HG03520 (cell line): ENCODE data around the gene JAKMIP1.

ENCODE experiments used
- ATAC-seq: cut with Tn5 transposase; IDR thresholded peaks from one replicate; pipeline ENCODE4 v1.9.1; 2021; ENCODE audit warnings: mild to moderate bottlenecking, moderate library complexity; ENCODE audit not compliant: unreplicated experiment

JAKMIP1 gene

GRCh38 chr4:6200011-6200921, at the start of gene JAKMIP1:
JAKMIP1 (minus strand) TSS chr4:6200549; CDS start chr4:6112850, 87,699 bp downstream.
- peak; percentile 80 for ATAC-seq

DNA sequence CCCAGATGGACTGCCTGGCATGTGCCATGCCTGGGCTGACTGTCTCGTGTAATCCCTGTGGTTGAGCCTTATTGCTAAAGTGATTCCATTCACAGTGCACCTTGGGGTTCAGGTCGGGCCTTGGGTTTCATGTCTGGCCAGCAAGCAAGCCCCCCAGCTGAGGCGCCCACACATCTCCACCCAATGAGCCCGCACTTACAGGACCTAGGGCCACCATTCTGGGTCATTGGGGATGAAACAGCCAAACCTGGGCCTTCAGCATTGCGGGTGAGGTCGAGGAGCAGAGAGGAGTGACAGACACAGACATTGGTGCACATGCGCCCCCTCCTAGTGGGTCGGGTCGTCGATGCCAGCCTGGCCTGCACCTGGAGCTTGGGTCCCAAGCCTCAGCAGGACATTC, 48.0 kb upstream of the JAKMIP1 start:
- ATAC-seq: no peak

DNA sequence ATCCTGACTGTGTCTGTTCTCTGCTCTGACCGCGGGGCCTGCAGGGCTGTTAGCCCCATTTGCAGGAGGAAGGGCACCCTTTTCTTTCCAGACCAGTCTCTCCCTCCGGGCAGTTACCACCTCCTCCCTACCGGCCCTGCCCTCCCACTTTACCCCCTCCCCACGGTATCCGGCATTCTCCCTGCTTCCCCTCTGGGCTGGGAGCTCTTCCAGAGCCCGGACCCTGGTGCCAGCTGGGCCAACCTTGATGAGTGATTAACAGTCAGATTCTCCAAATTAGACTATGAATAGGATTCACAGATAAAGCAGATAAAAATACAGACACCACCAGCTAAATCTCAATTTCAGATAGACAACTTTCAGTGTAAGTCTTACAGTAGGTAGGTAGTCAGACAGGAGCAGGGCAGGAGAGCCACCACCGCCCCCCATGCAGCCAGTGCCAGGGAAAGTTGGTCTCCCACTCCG, 45.9 kb upstream of the JAKMIP1 start:
- ATAC-seq: no peak

DNA sequence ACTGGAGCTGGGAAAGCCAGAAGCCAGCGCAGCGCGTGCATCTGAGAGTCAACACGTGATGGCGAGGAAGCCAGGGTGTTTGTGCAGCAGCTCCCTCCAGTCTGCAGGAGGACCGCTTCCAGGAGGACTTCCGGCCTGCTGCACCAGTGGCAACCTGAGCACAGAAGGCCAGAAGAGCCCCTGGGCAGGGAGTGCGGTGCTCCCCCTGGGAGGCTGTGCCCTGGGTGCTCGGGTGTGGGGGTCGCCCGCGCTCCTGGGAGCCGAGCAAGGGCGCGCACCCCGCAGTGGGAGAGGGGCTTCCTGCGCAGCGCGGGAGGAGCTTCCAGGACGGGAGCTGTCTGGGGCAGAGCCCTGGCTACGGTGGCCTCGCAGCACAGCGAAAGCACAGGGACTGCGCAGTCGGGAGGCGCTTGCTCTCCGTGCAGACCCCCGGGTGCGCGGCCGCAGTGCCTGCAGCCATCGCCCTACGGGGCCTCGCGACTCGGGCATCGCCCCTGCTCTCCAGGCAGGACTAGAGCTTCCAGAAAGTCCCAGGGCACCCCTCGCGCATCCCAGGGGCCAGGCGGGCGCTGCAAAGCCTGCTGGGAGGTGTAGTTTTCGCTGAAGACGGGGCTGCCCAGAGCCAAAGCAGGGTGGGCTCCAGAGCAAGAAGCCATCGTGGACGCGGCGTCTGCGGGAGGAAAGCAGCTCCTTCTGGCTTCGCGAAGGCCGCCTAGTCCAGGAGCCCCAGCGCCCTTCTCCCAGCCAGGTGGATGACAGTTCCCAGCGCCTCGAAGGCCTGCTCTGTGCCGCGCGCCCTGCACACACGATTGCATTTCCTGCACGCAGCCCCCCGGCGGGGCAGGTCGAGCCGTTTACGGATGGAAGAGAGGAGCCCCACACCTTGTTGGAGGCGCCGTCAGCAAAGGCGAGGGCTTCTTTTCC, 45.2 kb upstream of the JAKMIP1 start:
- ATAC-seq: no peak

DNA sequence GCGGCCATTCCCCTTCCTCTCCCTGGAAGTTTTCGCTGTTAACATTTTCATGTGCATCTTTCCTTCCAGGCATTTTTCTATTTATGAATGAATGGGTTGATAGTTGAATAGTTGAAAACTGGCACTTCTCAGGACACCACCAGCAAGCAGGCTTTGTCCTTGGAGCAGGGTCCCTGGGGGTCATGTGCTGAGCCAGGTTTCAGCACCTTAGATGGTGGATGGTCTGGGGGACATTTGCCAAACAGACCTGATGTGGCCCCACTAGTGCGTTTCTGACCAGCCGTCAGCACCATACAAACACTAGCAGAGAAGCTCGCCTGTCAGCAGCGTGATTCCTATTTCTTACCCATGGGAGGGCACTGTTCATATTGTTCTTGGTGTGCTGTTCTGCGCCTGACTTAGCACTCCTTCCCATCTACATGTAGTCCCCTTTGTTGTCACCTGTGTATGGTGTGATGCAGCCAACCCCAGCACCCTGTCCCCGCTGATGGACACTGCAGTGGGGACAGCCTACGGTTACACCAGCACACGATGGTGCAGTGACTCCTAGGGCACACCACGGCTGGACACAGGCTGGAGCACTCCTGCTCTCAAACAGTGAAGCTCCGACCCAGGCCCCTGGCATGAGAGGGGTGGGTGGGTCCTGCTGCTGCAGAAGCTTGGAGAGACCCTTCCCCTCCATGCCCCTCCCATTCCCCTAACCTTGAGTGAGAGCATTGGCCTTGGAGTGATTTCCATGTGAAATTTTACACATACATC, 42.1 kb upstream of the JAKMIP1 start:
- no peak for ATAC-seq

GRCh38 chr4:6241062-6241845, 40.9 kb upstream of the JAKMIP1 start:
- ATAC-seq: no peak

GRCh38 chr4:6239968-6240367, 39.6 kb upstream of the JAKMIP1 start:
- ATAC-seq: no peak

DNA sequence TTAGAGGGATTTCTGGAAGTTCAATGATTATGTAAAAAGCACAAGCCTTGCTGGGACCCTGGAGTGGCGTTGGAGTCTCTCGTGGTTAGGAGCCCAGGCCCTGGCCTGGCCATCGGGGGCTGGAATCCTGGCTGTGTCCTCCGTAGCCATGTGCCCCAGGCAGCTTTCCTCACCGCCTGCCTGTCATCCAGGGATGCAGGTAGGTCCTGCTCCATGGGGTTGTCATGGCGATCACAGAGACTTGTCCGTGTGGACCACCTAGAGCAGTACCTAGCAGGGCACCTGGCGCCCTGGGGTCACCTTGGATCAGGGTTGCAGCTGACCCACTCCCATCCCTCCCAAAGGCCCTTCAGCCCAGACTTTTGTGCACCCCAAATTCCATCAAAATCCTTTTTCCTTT, 39.1 kb upstream of the JAKMIP1 start:
- no peak for ATAC-seq

GRCh38 chr4:6236816-6237390, 36.6 kb upstream of the JAKMIP1 start:
- no peak for ATAC-seq

DNA sequence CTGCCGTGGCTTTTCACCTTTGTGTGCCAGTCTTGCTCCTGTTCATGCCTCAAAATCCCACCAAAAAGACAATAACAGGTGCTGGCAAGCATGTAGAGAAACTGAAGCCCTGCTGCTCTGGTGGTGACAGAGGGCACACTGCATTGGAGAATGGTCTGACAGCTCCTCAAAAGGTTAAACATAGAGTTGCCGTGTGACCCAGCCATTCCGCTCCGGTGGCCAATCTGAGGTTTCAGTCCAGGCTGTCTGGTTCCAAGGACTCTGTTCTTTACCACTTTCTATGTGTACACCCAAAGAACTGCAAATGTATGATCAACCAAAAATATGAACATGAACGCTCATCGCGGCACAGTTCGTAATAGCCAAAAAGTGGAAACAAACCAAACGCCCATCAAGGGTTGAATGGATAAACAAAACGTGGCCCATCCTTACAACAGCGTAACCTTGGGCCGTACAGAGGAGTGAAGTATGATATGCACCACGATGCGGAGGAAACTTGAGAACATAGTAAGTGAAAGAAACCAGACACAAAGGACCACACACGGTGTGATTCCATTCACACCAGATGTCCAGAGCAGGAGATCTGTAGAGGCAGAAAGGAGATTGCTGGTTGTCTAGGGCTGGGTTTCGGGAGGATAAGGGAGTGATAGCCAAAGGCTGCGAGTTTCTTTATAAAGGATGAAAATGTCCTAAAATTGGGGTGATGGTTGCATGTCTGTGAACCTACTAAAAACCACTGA, 35.7 kb upstream of the JAKMIP1 start:
- no peak for ATAC-seq

DNA sequence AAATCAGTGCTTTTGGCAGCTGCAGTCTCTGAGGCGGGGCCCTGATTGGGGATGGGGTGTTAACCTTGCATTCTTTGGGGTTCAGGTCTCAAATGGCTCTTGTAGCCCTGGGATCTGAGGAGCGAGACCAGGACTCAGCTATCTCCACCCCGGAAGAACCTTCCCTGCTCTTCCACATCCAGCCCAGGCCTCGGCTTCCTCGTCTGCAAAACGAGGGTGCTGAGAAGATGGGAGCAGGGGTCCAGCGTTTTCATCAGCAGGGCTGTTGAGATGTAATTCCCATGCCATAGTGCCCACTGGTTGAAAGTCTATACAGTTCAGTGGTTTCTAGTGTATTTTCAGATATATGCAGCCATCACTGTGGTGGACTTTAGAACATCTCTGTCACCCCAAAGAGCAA, 34.7 kb upstream of the JAKMIP1 start:
- no peak for ATAC-seq

DNA sequence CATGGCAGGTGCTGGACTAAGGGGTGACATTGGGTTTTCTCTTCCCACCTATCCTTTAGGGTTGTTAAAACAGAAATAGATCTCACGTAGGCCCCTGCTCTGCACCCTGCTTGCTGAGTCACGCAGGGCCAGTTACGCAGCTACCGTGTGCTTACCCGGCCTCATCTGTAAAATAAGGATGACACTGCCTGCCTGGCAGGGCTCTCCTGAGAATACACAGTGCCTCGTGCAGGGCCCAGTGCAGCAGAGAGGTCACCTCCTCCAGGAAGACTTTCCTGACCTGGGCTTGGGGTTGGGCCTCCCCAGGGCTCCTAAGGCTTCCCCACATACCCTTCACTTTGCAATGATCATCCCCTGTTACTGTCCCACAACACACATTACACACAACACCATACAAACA, 33.6 kb upstream of the JAKMIP1 start:
- no peak for ATAC-seq

DNA sequence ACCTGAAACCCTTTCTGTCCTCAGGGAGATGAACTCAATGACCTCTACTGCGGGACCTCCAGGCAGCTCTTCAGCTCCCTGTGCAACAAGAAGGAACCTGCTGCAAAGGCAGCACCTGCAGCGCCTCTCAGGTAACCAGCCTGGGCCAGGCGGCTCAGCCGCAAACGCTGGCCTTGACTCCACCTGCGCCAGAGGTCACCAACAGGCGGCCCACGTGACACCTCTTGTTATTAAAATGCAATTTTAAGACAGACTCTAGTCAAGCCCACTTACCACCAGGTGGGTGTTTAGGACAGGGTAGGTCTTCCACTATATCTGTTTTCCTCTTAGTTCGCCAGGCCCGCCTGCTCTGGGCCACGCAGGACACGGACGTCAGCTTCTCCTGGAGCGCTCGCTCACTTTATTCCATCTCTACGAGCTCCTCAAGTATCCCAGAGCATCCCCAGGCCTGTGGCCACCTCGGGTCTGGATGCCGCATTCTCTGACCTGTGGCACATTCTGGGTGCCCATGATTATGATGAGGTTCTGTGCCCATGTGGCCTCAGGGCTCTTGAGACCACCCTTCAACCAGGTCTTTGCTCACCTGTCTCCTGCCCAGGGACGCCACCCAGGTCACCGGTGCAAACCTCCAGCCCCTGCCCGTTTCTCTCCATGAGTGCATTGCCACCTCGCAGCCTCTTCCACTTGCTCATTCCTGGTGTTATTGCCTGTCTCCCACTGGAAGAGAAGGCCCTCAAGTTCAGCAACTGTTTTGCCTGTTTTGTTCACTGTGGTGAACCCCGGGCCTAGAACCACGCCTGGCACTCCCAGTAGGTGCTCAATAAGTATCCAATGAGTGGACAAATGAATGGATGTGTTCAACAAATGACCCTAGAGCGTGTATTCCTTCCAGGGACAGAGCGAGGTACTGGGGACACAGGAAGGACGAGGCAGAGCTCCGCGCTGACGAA, 32.8 kb upstream of the JAKMIP1 start:
- no peak for ATAC-seq

DNA sequence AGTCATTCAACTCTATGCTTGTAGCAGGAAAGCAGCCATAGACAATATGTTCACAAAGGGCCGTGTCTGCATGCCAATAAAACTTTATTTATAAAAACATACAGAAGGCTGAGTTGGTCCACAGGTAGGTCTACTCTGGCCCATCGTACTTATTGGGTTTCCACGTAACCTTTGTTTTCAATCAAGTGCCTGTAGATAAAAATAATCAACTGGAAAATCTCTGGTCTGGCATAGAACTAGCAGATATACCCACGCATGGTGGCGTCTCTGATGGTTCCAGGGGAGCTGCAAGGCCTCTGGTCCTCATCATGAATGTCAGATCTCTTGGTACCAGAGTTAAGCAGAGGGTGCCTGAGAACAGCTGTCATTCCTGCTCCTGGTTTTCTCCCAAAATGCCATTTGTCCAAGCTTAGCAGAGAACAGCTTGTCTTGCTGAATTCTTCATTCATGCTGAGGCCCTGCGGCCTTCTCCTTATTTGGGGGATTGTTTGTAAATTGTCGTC, 31.4 kb upstream of the JAKMIP1 start:
- no peak for ATAC-seq

GRCh38 chr4:6230827-6231662, 30.7 kb upstream of the JAKMIP1 start:
- no peak for ATAC-seq

DNA sequence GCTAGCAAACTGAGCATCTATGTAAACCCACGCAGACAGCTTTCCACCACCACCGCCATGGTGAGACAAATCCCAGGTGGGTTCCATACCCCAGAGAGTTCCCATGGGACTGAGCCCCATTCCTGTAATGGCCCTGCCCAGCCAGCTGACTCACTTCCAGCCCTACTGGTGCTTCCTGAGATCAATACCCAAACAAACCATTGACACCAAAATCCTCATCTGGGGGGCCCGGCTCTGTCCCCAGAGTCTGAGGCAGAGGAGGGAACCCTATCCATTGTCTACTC, 30.1 kb upstream of the JAKMIP1 start:
- ATAC-seq: no peak
